ENCODE data around the gene TSPYL2.

TSPYL2 gene

GRCh38 chrX:53071064-53071463, 11.1 kb upstream of the TSPYL2 start:
- Histone ChIP-seq H3K9me3 (ENCODE audit: control insufficient read depth, insufficient read depth, low read length) (no peaks in the 10 kb centered on the region), H3K36me3 (ENCODE audit: control insufficient read depth, insufficient read depth, low read length) (no peaks in the 10 kb centered on the region), H3K4me3 (ENCODE audit: low read depth, low read length) (no peak overlapping the region), H3K4me1 (ENCODE audit: control insufficient read depth, insufficient read depth, low read length) (peaks cover 4% of the 10 kb centered on the region), H3K9ac (ENCODE audit: low read depth, low read length) (no peak overlapping the region), H3K27me3 (ENCODE audit: control insufficient read depth, insufficient read depth, low read length) (no peaks in the 10 kb centered on the region)

- Histone ChIP-seq H3K9ac (ENCODE audit: low read depth, low read length) (no peak overlapping the region), H3K9me3 (ENCODE audit: control insufficient read depth, insufficient read depth, low read length) (no peaks in the 10 kb centered on the region), H3K4me3 (ENCODE audit: low read depth, low read length) (peak overlapping the region; percentile 49), H3K36me3 (ENCODE audit: control insufficient read depth, insufficient read depth, low read length) (no peaks in the 10 kb centered on the region), H3K4me1 (ENCODE audit: control insufficient read depth, insufficient read depth, low read length) (peaks cover 4% of the 10 kb centered on the region), H3K27me3 (ENCODE audit: control insufficient read depth, insufficient read depth, low read length) (no peaks in the 10 kb centered on the region)
Measured at GRCh38 chrX:53071604-53072417, 10.4 kb upstream of the TSPYL2 start.

- Histone ChIP-seq H3K36me3 (ENCODE audit: control insufficient read depth, insufficient read depth, low read length) (no peaks in the 10 kb centered on the region), H3K4me1 (ENCODE audit: control insufficient read depth, insufficient read depth, low read length) (peaks cover 4% of the 10 kb centered on the region), H3K9me3 (ENCODE audit: control insufficient read depth, insufficient read depth, low read length) (no peaks in the 10 kb centered on the region), H3K9ac (ENCODE audit: low read depth, low read length) (no peak overlapping the region), H3K27me3 (ENCODE audit: control insufficient read depth, insufficient read depth, low read length) (no peaks in the 10 kb centered on the region), H3K4me3 (ENCODE audit: low read depth, low read length) (no peak overlapping the region)
Measured at GRCh38 chrX:53072418-53073114, 9.6 kb upstream of the TSPYL2 start.

GRCh38 chrX:53073115-53073586, 9.0 kb upstream of the TSPYL2 start:
- no peaks in the 10 kb centered on the region for H3K36me3 ChIP-seq (ENCODE audit: control insufficient read depth, insufficient read depth, low read length)
- peaks cover 4% of the 10 kb centered on the region for H3K4me1 ChIP-seq (ENCODE audit: control insufficient read depth, insufficient read depth, low read length)
- H3K9me3 ChIP-seq (ENCODE audit: control insufficient read depth, insufficient read depth, low read length): no peaks in the 10 kb centered on the region
- no peak overlapping the region for H3K9ac ChIP-seq (ENCODE audit: low read depth, low read length)
- H3K27me3 ChIP-seq (ENCODE audit: control insufficient read depth, insufficient read depth, low read length): no peaks in the 10 kb centered on the region
- H3K4me3 ChIP-seq (ENCODE audit: low read depth, low read length): no peak overlapping the region

- H3K27me3 ChIP-seq (ENCODE audit: control insufficient read depth, insufficient read depth, low read length): peaks cover 2% of the 10 kb centered on the region
- no peak overlapping the region for H3K9ac ChIP-seq (ENCODE audit: low read depth, low read length)
- no peaks in the 10 kb centered on the region for H3K9me3 ChIP-seq (ENCODE audit: control insufficient read depth, insufficient read depth, low read length)
- no peaks in the 10 kb centered on the region for H3K36me3 ChIP-seq (ENCODE audit: control insufficient read depth, insufficient read depth, low read length)
- no peak overlapping the region for H3K4me3 ChIP-seq (ENCODE audit: low read depth, low read length)
- H3K4me1 ChIP-seq (ENCODE audit: control insufficient read depth, insufficient read depth, low read length): peaks cover 4% of the 10 kb centered on the region
Measured at GRCh38 chrX:53075011-53075410, 7.2 kb upstream of the TSPYL2 start.

- Histone ChIP-seq H3K4me1 (ENCODE audit: control insufficient read depth, insufficient read depth, low read length) (peaks cover 6% of the 10 kb centered on the region), H3K27me3 (ENCODE audit: control insufficient read depth, insufficient read depth, low read length) (peaks cover 4% of the 10 kb centered on the region)
Measured at GRCh38 chrX:53076671-53077070, 5.5 kb upstream of the TSPYL2 start.

GRCh38 chrX:53077207-53078197, 4.7 kb upstream of the TSPYL2 start:
- H3K9me3 ChIP-seq (ENCODE audit: control insufficient read depth, insufficient read depth, low read length): no peaks in the 10 kb centered on the region
- peaks cover 3% of the 10 kb centered on the region for H3K4me1 ChIP-seq (ENCODE audit: control insufficient read depth, insufficient read depth, low read length)
- no peaks in the 10 kb centered on the region for H3K36me3 ChIP-seq (ENCODE audit: control insufficient read depth, insufficient read depth, low read length)
- H3K27me3 ChIP-seq (ENCODE audit: control insufficient read depth, insufficient read depth, low read length): peaks cover 4% of the 10 kb centered on the region
- no peak overlapping the region for H3K4me3 ChIP-seq (ENCODE audit: low read depth, low read length)
- no peak overlapping the region for H3K9ac ChIP-seq (ENCODE audit: low read depth, low read length)

More at GRCh38 chrX:53076671-53077070, 5.5 kb upstream of the TSPYL2 start:
- no peaks in the 10 kb centered on the region for H3K36me3 ChIP-seq (ENCODE audit: control insufficient read depth, insufficient read depth, low read length)
- no peak overlapping the region for H3K9ac ChIP-seq (ENCODE audit: low read depth, low read length)
- H3K4me3 ChIP-seq (ENCODE audit: low read depth, low read length): no peak overlapping the region
- no peaks in the 10 kb centered on the region for H3K9me3 ChIP-seq (ENCODE audit: control insufficient read depth, insufficient read depth, low read length)

GRCh38 chrX:53078943-53079342, 3.2 kb upstream of the TSPYL2 start:
- peaks cover 2% of the 10 kb centered on the region for H3K4me1 ChIP-seq (ENCODE audit: control insufficient read depth, insufficient read depth, low read length)
- no peak overlapping the region for H3K9ac ChIP-seq (ENCODE audit: low read depth, low read length)
- H3K27me3 ChIP-seq (ENCODE audit: control insufficient read depth, insufficient read depth, low read length): peaks cover 4% of the 10 kb centered on the region
- no peak overlapping the region for H3K4me3 ChIP-seq (ENCODE audit: low read depth, low read length)
- peaks cover 1% of the 10 kb centered on the region for H3K36me3 ChIP-seq (ENCODE audit: control insufficient read depth, insufficient read depth, low read length)
- no peaks in the 10 kb centered on the region for H3K9me3 ChIP-seq (ENCODE audit: control insufficient read depth, insufficient read depth, low read length)

- peaks cover 4% of the 10 kb centered on the region for H3K27me3 ChIP-seq (ENCODE audit: control insufficient read depth, insufficient read depth, low read length)
- H3K9me3 ChIP-seq (ENCODE audit: control insufficient read depth, insufficient read depth, low read length): no peaks in the 10 kb centered on the region
- no peak overlapping the region for H3K9ac ChIP-seq (ENCODE audit: low read depth, low read length)
- peak overlapping the region; percentile 41 for H3K4me3 ChIP-seq (ENCODE audit: low read depth, low read length)
- peaks cover 17% of the 10 kb centered on the region for H3K36me3 ChIP-seq (ENCODE audit: control insufficient read depth, insufficient read depth, low read length)
- H3K4me1 ChIP-seq (ENCODE audit: control insufficient read depth, insufficient read depth, low read length): peaks cover 2% of the 10 kb centered on the region
Measured at GRCh38 chrX:53080628-53081580, 1.3 kb upstream of the TSPYL2 start.

GRCh38 chrX:53082773-53083616, 828 bp downstream of the TSPYL2 start:
- Histone ChIP-seq H3K36me3 (ENCODE audit: control insufficient read depth, insufficient read depth, low read length) (peaks cover 18% of the 10 kb centered on the region), H3K4me3 (ENCODE audit: low read depth, low read length) (peak overlapping the region; percentile 63), H3K9ac (ENCODE audit: low read depth, low read length) (peak overlapping the region; percentile 24), H3K4me1 (ENCODE audit: control insufficient read depth, insufficient read depth, low read length) (peaks cover 2% of the 10 kb centered on the region), H3K9me3 (ENCODE audit: control insufficient read depth, insufficient read depth, low read length) (no peaks in the 10 kb centered on the region), H3K27me3 (ENCODE audit: control insufficient read depth, insufficient read depth, low read length) (peaks cover 4% of the 10 kb centered on the region)

Measured in iPS-15b (cell line).